ENCODE measurements around the gene JARID2.
"Not testable (repeated sequence)": the region's sequence is repeated elsewhere in the genome, so short reads cannot be mapped to it uniquely, and the experiment has no call there.

Gene JARID2

GRCh38 chr6:15412767-15413166, 166.9 kb downstream of the JARID2 start:
- no peaks in the 10 kb centered on the region for H3K27me3 ChIP-seq (ENCODE audit: control insufficient read depth in 2 of 2, insufficient read depth in 2 of 2, low read length in 2 of 2)
- H3K36me3 ChIP-seq (ENCODE audit: control insufficient read depth in 2 of 2, insufficient read depth in 2 of 2, low read length in 2 of 2), result no peaks in the 10 kb centered on the region
- no peak overlapping the region for H3K9ac ChIP-seq (ENCODE audit: low read depth in 1 of 2, low read length in 2 of 2)
- no peaks in the 10 kb centered on the region for H3K9me3 ChIP-seq (ENCODE audit: control insufficient read depth in 2 of 2, low read length in 2 of 2)
- H3K27ac ChIP-seq (ENCODE audit: low read depth in 2 of 2, low read length in 2 of 2), result no peak overlapping the region
- H3K4me1 ChIP-seq (ENCODE audit: control insufficient read depth in 2 of 2, insufficient read depth in 2 of 2, low read length in 2 of 2), result no peaks in the 10 kb centered on the region
- no peak overlapping the region for H3K4me3 ChIP-seq (ENCODE audit: low read length in 2 of 2)

DNA sequence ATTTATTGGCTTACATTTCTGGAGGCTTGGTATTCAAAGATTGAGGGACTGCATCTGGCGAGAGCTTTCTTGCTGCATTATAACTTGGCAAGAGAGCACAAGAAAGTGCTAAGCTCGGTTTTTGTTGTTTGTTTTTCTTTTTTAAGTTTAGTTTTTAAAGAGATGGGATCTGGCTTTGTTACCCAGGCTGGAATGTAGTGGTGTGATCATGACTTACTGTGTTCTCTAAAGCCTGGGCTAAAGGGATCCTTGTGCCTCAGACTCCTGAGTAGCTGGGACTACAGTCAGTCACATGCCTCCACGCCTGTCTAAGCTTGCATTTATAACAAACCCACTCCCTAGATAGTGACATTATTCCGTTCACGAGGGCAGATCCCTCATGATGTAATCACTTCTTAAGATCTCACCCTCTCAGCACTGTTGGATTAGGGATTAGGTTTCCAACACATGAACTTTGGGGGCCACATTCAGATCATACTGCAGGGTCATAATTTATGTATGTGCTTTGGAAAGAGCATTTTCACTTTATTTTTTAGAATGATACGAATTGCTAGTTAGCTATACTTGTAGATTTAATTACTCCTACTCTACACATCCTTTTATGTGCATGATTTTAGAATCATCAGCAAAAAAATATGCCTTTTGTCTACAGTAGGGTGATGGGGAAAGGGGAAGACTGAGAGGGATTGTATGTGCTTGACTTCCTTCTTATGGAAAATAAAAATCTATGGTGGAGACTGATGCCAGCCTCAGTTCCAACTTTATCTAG, 167.8 kb downstream of the JARID2 start:
- no peak overlapping the region for H3K27ac ChIP-seq (ENCODE audit: low read depth in 2 of 2, low read length in 2 of 2)
- no peaks in the 10 kb centered on the region for H3K36me3 ChIP-seq (ENCODE audit: control insufficient read depth in 2 of 2, insufficient read depth in 2 of 2, low read length in 2 of 2)
- no peak overlapping the region for H3K9ac ChIP-seq (ENCODE audit: low read depth in 1 of 2, low read length in 2 of 2)
- no peak overlapping the region for H3K4me3 ChIP-seq (ENCODE audit: low read length in 2 of 2)
- H3K9me3 ChIP-seq (ENCODE audit: control insufficient read depth in 2 of 2, low read length in 2 of 2), result no peaks in the 10 kb centered on the region
- no peaks in the 10 kb centered on the region for H3K4me1 ChIP-seq (ENCODE audit: control insufficient read depth in 2 of 2, insufficient read depth in 2 of 2, low read length in 2 of 2)
- H3K27me3 ChIP-seq (ENCODE audit: control insufficient read depth in 2 of 2, insufficient read depth in 2 of 2, low read length in 2 of 2), result no peaks in the 10 kb centered on the region

DNA sequence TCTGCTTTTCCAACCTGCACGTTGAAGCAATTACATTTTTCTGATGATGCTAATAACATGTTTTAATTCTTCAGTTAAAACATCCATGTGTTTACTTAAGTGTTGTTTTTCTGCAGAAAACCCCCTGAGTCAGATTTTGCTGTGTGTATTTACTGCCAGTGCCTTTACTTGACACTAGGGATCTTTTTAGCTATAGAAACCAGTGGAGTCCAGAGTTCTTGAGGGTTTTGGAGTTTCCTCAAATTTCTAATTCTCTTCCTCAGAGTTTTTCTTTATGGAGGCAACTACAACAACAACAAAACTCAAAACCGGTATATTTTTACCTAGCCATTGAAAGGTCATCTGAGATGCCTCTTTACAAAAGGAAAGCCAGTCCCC, 168.4 kb downstream of the JARID2 start:
- Histone ChIP-seq H3K4me3 (ENCODE audit: low read length in 2 of 2) (no peak overlapping the region), H3K9me3 (ENCODE audit: control insufficient read depth in 2 of 2, low read length in 2 of 2) (no peaks in the 10 kb centered on the region), H3K4me1 (ENCODE audit: control insufficient read depth in 2 of 2, insufficient read depth in 2 of 2, low read length in 2 of 2) (no peaks in the 10 kb centered on the region), H3K27me3 (ENCODE audit: control insufficient read depth in 2 of 2, insufficient read depth in 2 of 2, low read length in 2 of 2) (no peaks in the 10 kb centered on the region), H3K36me3 (ENCODE audit: control insufficient read depth in 2 of 2, insufficient read depth in 2 of 2, low read length in 2 of 2) (no peaks in the 10 kb centered on the region), H3K9ac (ENCODE audit: low read depth in 1 of 2, low read length in 2 of 2) (no peak overlapping the region), H3K27ac (ENCODE audit: low read depth in 2 of 2, low read length in 2 of 2) (no peak overlapping the region)

DNA sequence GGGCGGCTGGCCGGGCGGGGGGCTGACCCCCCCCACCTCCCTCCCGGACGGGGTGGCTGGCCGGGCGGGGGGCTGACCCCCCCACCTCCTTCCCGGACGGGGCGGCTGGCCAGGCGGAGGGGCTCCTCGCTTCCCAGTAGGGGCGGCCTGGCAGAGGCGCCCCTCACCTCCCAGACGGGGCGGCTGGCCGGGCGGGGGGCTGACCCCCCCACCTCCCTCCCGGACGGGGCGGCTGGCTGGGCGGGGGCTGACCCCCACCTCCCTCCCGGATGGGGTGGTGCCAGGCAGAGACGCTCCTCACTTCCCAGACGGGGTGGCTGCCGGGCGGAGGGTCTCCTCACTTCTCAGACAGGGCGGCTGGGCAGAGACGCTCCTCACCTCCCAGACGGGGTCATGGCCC, 169.8 kb downstream of the JARID2 start:
- not testable (repeated sequence) for H3K9ac ChIP-seq (ENCODE audit: low read depth in 1 of 2, low read length in 2 of 2); H3K4me1 ChIP-seq (ENCODE audit: control insufficient read depth in 2 of 2, insufficient read depth in 2 of 2, low read length in 2 of 2); H3K4me3 ChIP-seq (ENCODE audit: low read length in 2 of 2); H3K9me3 ChIP-seq (ENCODE audit: control insufficient read depth in 2 of 2, low read length in 2 of 2); H3K27me3 ChIP-seq (ENCODE audit: control insufficient read depth in 2 of 2, insufficient read depth in 2 of 2, low read length in 2 of 2); H3K36me3 ChIP-seq (ENCODE audit: control insufficient read depth in 2 of 2, insufficient read depth in 2 of 2, low read length in 2 of 2); H3K27ac ChIP-seq (ENCODE audit: low read depth in 2 of 2, low read length in 2 of 2)

- Histone ChIP-seq H3K4me1 (ENCODE audit: control insufficient read depth in 2 of 2, insufficient read depth in 2 of 2, low read length in 2 of 2) (peaks cover 0 to 3% of the 10 kb centered on the region in 2 donors), H3K4me3 (ENCODE audit: low read length in 2 of 2) (no peak overlapping the region)
Observed at GRCh38 chr6:15416932-15417509, 171.2 kb downstream of the JARID2 start.

DNA sequence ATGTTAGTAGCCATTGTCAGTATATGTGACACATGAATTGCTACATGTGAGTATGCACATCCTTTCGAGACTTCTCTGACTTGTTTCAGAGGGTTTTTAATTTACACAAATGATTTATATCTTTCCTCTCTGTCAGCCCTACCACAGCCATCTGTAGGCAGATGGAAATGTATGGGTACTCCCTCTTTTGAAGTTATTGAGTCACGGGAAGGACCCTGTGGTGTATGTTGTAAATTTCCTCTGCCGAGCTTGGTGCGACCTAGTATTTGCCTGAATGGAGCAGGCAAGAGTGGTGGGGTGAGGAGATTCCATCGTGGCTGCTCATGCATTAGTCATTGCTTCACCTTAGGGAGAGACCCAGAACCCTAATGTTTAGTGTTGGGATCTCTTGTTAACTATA, 171.9 kb downstream of the JARID2 start:
- no peak overlapping the region for H3K27ac ChIP-seq (ENCODE audit: low read depth in 2 of 2, low read length in 2 of 2)
- peaks cover 0 to 3% of the 10 kb centered on the region in 2 donors for H3K4me1 ChIP-seq (ENCODE audit: control insufficient read depth in 2 of 2, insufficient read depth in 2 of 2, low read length in 2 of 2)
- H3K36me3 ChIP-seq (ENCODE audit: control insufficient read depth in 2 of 2, insufficient read depth in 2 of 2, low read length in 2 of 2), result no peaks in the 10 kb centered on the region
- no peaks in the 10 kb centered on the region for H3K27me3 ChIP-seq (ENCODE audit: control insufficient read depth in 2 of 2, insufficient read depth in 2 of 2, low read length in 2 of 2)
- no peak overlapping the region for H3K9ac ChIP-seq (ENCODE audit: low read depth in 1 of 2, low read length in 2 of 2)
- no peaks in the 10 kb centered on the region for H3K9me3 ChIP-seq (ENCODE audit: control insufficient read depth in 2 of 2, low read length in 2 of 2)
- no peak overlapping the region for H3K4me3 ChIP-seq (ENCODE audit: low read length in 2 of 2)

More at GRCh38 chr6:15416932-15417509, 171.2 kb downstream of the JARID2 start:
- Histone ChIP-seq H3K36me3 (ENCODE audit: control insufficient read depth in 2 of 2, insufficient read depth in 2 of 2, low read length in 2 of 2) (no peaks in the 10 kb centered on the region), H3K27ac (ENCODE audit: low read depth in 2 of 2, low read length in 2 of 2) (no peak overlapping the region), H3K9ac (ENCODE audit: low read depth in 1 of 2, low read length in 2 of 2) (no peak overlapping the region), H3K9me3 (ENCODE audit: control insufficient read depth in 2 of 2, low read length in 2 of 2) (no peaks in the 10 kb centered on the region), H3K27me3 (ENCODE audit: control insufficient read depth in 2 of 2, insufficient read depth in 2 of 2, low read length in 2 of 2) (no peaks in the 10 kb centered on the region)

DNA sequence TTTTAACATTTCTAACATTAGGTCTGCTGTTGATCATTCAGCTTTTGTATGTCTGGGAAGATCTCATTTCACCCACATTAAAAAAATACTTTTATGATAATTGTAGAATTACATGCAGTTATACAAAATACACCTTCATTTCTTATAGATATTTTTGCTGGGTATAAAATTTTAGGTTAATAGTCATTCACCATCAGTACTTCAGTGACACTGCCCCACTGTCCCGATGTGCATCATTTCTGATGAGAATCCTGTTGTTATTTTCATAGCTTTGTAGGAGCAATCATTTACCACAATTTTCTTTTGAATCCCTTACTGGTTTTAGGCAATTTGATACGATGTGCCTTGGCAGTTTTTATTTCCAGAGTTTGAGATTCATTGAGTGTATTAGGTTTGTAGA, 173.6 kb downstream of the JARID2 start:
- Histone ChIP-seq H3K36me3 (ENCODE audit: control insufficient read depth in 2 of 2, insufficient read depth in 2 of 2, low read length in 2 of 2) (no peaks in the 10 kb centered on the region), H3K4me3 (ENCODE audit: low read length in 2 of 2) (no peak overlapping the region), H3K9me3 (ENCODE audit: control insufficient read depth in 2 of 2, low read length in 2 of 2) (no peaks in the 10 kb centered on the region), H3K9ac (ENCODE audit: low read depth in 1 of 2, low read length in 2 of 2) (no peak overlapping the region), H3K27me3 (ENCODE audit: control insufficient read depth in 2 of 2, insufficient read depth in 2 of 2, low read length in 2 of 2) (no peaks in the 10 kb centered on the region), H3K27ac (ENCODE audit: low read depth in 2 of 2, low read length in 2 of 2) (no peak overlapping the region), H3K4me1 (ENCODE audit: control insufficient read depth in 2 of 2, insufficient read depth in 2 of 2, low read length in 2 of 2) (peaks cover 0 to 3% of the 10 kb centered on the region in 2 donors)

DNA sequence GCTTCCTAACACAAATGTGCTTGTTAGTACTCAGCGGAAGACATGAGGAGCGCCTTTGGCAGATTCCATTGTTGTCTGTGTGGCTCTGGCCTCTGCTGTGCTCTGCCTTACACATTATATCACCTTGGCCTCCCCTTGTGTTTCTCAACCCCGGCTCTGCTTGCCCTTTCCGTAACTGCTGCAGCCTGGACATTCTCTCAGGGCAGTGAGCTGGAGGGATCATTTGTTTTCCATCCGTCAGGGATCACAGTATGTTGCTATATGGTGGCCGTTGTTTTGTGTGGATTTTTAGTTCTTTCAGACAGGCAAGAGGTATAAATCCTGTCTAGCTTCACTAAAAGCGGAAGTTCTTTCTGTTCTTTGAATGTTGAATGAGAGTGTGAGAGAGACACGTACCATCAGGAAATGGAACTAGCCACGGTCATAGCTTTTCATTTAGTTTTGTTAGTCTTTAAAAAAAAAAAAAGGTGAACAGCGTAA, 175.1 kb downstream of the JARID2 start:
- no peaks in the 10 kb centered on the region for H3K27me3 ChIP-seq (ENCODE audit: control insufficient read depth in 2 of 2, insufficient read depth in 2 of 2, low read length in 2 of 2)
- no peak overlapping the region for H3K9ac ChIP-seq (ENCODE audit: low read depth in 1 of 2, low read length in 2 of 2)
- H3K27ac ChIP-seq (ENCODE audit: low read depth in 2 of 2, low read length in 2 of 2), result no peak overlapping the region
- H3K4me1 ChIP-seq (ENCODE audit: control insufficient read depth in 2 of 2, insufficient read depth in 2 of 2, low read length in 2 of 2), result peaks cover 0 to 3% of the 10 kb centered on the region in 2 donors
- H3K36me3 ChIP-seq (ENCODE audit: control insufficient read depth in 2 of 2, insufficient read depth in 2 of 2, low read length in 2 of 2), result peaks cover 0 to 4% of the 10 kb centered on the region in 2 donors
- H3K4me3 ChIP-seq (ENCODE audit: low read length in 2 of 2), result no peak overlapping the region
- H3K9me3 ChIP-seq (ENCODE audit: control insufficient read depth in 2 of 2, low read length in 2 of 2), result no peaks in the 10 kb centered on the region

DNA sequence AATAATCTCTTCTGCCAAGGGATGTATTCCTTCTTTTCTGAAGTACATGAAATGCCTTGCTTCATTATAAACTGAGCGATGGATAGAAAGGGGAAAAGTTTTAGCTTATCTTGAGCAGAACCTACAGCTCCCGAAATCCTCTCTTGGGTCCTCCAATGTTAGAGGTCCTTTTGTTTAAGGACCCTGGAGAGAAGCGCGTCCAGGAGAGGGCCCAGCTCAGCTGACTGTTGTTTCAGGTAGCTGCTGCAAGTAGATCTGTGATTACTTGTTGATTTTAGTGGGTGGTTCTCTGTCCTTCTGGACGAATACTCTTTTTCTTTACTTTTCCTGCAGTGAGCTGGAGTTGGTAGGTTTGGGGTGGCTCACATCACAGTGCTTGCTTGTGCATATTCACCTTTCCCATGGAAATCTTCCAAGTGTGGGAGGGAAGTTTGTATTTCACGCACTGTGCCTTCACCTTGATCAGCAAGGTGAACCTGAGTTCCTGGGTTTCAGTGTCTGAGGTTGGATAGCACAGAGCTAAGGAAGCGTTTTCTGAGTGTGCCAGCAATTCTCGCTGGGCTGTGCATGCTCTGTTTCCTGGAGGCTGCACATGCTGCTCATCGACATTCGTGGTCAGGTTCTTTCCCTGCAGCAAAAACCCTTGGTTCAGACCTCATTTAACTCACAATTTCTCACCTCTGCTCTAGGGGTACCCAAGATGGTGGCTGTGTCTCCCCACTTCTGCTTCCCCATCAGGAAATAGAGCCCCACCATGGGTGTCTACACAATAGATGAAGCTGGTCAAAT, 176.3 kb downstream of the JARID2 start:
- Histone ChIP-seq H3K36me3 (ENCODE audit: control insufficient read depth in 2 of 2, insufficient read depth in 2 of 2, low read length in 2 of 2) (peaks cover 0 to 4% of the 10 kb centered on the region in 2 donors), H3K9me3 (ENCODE audit: control insufficient read depth in 2 of 2, low read length in 2 of 2) (no peaks in the 10 kb centered on the region), H3K27ac (ENCODE audit: low read depth in 2 of 2, low read length in 2 of 2) (no peak overlapping the region), H3K4me3 (ENCODE audit: low read length in 2 of 2) (no peak overlapping the region), H3K27me3 (ENCODE audit: control insufficient read depth in 2 of 2, insufficient read depth in 2 of 2, low read length in 2 of 2) (no peaks in the 10 kb centered on the region), H3K9ac (ENCODE audit: low read depth in 1 of 2, low read length in 2 of 2) (no peak overlapping the region), H3K4me1 (ENCODE audit: control insufficient read depth in 2 of 2, insufficient read depth in 2 of 2, low read length in 2 of 2) (peaks cover 0 to 3% of the 10 kb centered on the region in 2 donors)
